ENCODE results near the gene NCR1. TPM values are rescaled to one million over a fixed set of nuclear protein-coding genes. Genes with fewer than 3 reads are reported as not detected.

NCR1 gene
- polyA plus RNA-seq, 12 donors: 0.08 to 1.0 (median 0.31) TPM; not detected in 5

Other genes starting within 250 kb of the NCR1 start
- 1 to 10 TPM in 5 of 12 donors, under 1 TPM in 5, not detected in 2; 0.49 to 3.2 (median 0.91) TPM for gene LILRB4, start 243.2 kb upstream of the NCR1 start, polyA plus RNA-seq (ENCODE audit: insufficient read length in 12 of 12)
- not detected for gene KIR3DL3, start 181.7 kb upstream of the NCR1 start, polyA plus RNA-seq (ENCODE audit: insufficient read length in 12 of 12)
- not detected for gene KIR2DL3, start 167.6 kb upstream of the NCR1 start, polyA plus RNA-seq (ENCODE audit: insufficient read length in 12 of 12)
- gene KIR2DL1, start 136.4 kb upstream of the NCR1 start, polyA plus RNA-seq (ENCODE audit: insufficient read length in 12 of 12): under 1 TPM in 2 of 12 donors, not detected in 10; 0.10 to 0.19 TPM
- gene KIR2DL4, start 102.5 kb upstream of the NCR1 start, polyA plus RNA-seq (ENCODE audit: insufficient read length in 12 of 12): under 1 TPM in 1 of 12 donors, not detected in 11; 0.15 TPM
- gene KIR3DL1, start 89.7 kb upstream of the NCR1 start, polyA plus RNA-seq (ENCODE audit: insufficient read length in 12 of 12): under 1 TPM in 1 of 12 donors, not detected in 11; 0.12 TPM
- gene KIR2DS4, start 73.5 kb upstream of the NCR1 start, polyA plus RNA-seq (ENCODE audit: insufficient read length in 12 of 12): under 1 TPM in 3 of 12 donors, not detected in 9; 0.10 to 0.20 (median 0.13) TPM
- gene KIR3DL2, start 55.7 kb upstream of the NCR1 start, polyA plus RNA-seq (ENCODE audit: insufficient read length in 12 of 12): not detected
- gene FCAR, start 31.9 kb upstream of the NCR1 start, polyA plus RNA-seq (ENCODE audit: insufficient read length in 12 of 12): 1 to 10 TPM in 1 of 12 donors, under 1 TPM in 6, not detected in 5; 0.12 to 1.3 (median 0.33) TPM
- gene NLRP7, start 41.4 kb downstream of the NCR1 start, polyA plus RNA-seq (ENCODE audit: insufficient read length in 12 of 12): under 1 TPM in 3 of 12 donors, not detected in 9; 0.10 to 0.57 (median 0.12) TPM
- gene NLRP2, start 60.2 kb downstream of the NCR1 start, polyA plus RNA-seq (ENCODE audit: insufficient read length in 12 of 12): 1 to 10 TPM in 4 of 12 donors, under 1 TPM in 6, not detected in 2; 0.45 to 7.6 (median 0.80) TPM
- gene GP6, start 132.1 kb downstream of the NCR1 start, polyA plus RNA-seq (ENCODE audit: insufficient read length in 12 of 12): under 1 TPM in 10 of 12 donors, not detected in 2; 0.08 to 0.58 (median 0.23) TPM
- 10 to 100 TPM in 9 of 12 donors, 1 to 10 TPM in 2, not detected in 1; 7.6 to 22.8 (median 13.4) TPM for gene RDH13, start 157.0 kb downstream of the NCR1 start, polyA plus RNA-seq (ENCODE audit: insufficient read length in 12 of 12)
- 10 to 100 TPM in 3 of 12 donors, 1 to 10 TPM in 8, not detected in 1; 1.5 to 26.7 (median 4.4) TPM for gene EPS8L1, start 169.7 kb downstream of the NCR1 start, polyA plus RNA-seq (ENCODE audit: insufficient read length in 12 of 12)
- 100 to 1,000 TPM in 1 of 12 donors, 10 to 100 TPM in 10, not detected in 1; 47.8 to 125 (median 69.4) TPM for gene PPP1R12C, start 211.5 kb downstream of the NCR1 start, polyA plus RNA-seq (ENCODE audit: insufficient read length in 12 of 12)
- 100 to 1,000 TPM in 11 of 12 donors, not detected in 1; 436 to 957 (median 725) TPM for gene TNNT1, start 243.1 kb downstream of the NCR1 start, polyA plus RNA-seq (ENCODE audit: insufficient read length in 12 of 12)

All from muscle of arm (tissue), 12 donors.